ENCODE results near the gene DGAT2L6.

Gene DGAT2L6

GRCh38 chrX:70176938-70177533, at the start of gene DGAT2L6:
Gene DGAT2L6, plus strand, starts transcription at chrX:70177483. Its CDS starts 100 bp downstream, at chrX:70177583.
- in situ Hi-C loops (cut with MboI; ENCODE audit: low sequenced_read_pairs), result no loop called here

- in situ Hi-C loops (cut with MboI; ENCODE audit: low sequenced_read_pairs), result no loop called here
Measured at GRCh38 chrX:70128071-70128470, 49.2 kb upstream of the DGAT2L6 start.

- in situ Hi-C loops (cut with MboI; ENCODE audit: low sequenced_read_pairs), result no loop called here
Measured at GRCh38 chrX:70129816-70130215, 47.5 kb upstream of the DGAT2L6 start.

GRCh38 chrX:70132224-70132623, 45.1 kb upstream of the DGAT2L6 start:
- in situ Hi-C loops (cut with MboI; ENCODE audit: low sequenced_read_pairs), result no loop called here

- in situ Hi-C loops (cut with MboI; ENCODE audit: low sequenced_read_pairs), result no loop called here
Measured at GRCh38 chrX:70132877-70133302, 44.4 kb upstream of the DGAT2L6 start.

- in situ Hi-C loops (cut with MboI; ENCODE audit: low sequenced_read_pairs), result no loop called here
Measured at GRCh38 chrX:70133303-70134115, 43.8 kb upstream of the DGAT2L6 start, which contains the start of gene IGBP1. Gene IGBP1, plus strand, starts transcription at chrX:70133447. Its CDS starts 501 bp downstream, at chrX:70133948.

GRCh38 chrX:70134116-70134477, 43.2 kb upstream of the DGAT2L6 start:
- in situ Hi-C loops (cut with MboI; ENCODE audit: low sequenced_read_pairs), result no loop called here

GRCh38 chrX:70138622-70139021, 38.7 kb upstream of the DGAT2L6 start:
- in situ Hi-C loops (cut with MboI; ENCODE audit: low sequenced_read_pairs), result no loop called here

- in situ Hi-C loops (cut with MboI; ENCODE audit: low sequenced_read_pairs), result no loop called here
Measured at GRCh38 chrX:70139736-70140135, 37.5 kb upstream of the DGAT2L6 start.

GRCh38 chrX:70141373-70141772, 35.9 kb upstream of the DGAT2L6 start:
- in situ Hi-C loops (cut with MboI; ENCODE audit: low sequenced_read_pairs), result no loop called here

- in situ Hi-C loops (cut with MboI; ENCODE audit: low sequenced_read_pairs), result no loop called here
Measured at GRCh38 chrX:70166601-70167590, 10.4 kb upstream of the DGAT2L6 start.

GRCh38 chrX:70168238-70169188, 8.8 kb upstream of the DGAT2L6 start:
- in situ Hi-C loops (cut with MboI; ENCODE audit: low sequenced_read_pairs), result no loop called here

GRCh38 chrX:70169281-70169680, 8.0 kb upstream of the DGAT2L6 start:
- in situ Hi-C loops (cut with MboI; ENCODE audit: low sequenced_read_pairs), result no loop called here

GRCh38 chrX:70171624-70172023, 5.7 kb upstream of the DGAT2L6 start:
- in situ Hi-C loops (cut with MboI; ENCODE audit: low sequenced_read_pairs), result no loop called here

GRCh38 chrX:70172221-70172620, 5.1 kb upstream of the DGAT2L6 start:
- in situ Hi-C loops (cut with MboI; ENCODE audit: low sequenced_read_pairs), result no loop called here

- in situ Hi-C loops (cut with MboI; ENCODE audit: low sequenced_read_pairs), result no loop called here
Measured at GRCh38 chrX:70172964-70173363, 4.3 kb upstream of the DGAT2L6 start.

GRCh38 chrX:70174754-70175153, 2.5 kb upstream of the DGAT2L6 start:
- in situ Hi-C loops (cut with MboI; ENCODE audit: low sequenced_read_pairs), result no loop called here

- in situ Hi-C loops (cut with MboI; ENCODE audit: low sequenced_read_pairs), result no loop called here
Measured at GRCh38 chrX:70175338-70175737, 1.9 kb upstream of the DGAT2L6 start.

GRCh38 chrX:70183091-70183490, 5.8 kb downstream of the DGAT2L6 start:
- in situ Hi-C loops (cut with MboI; ENCODE audit: low sequenced_read_pairs), result no loop called here

GRCh38 chrX:70190225-70190624, 12.9 kb downstream of the DGAT2L6 start:
- in situ Hi-C loops (cut with MboI; ENCODE audit: low sequenced_read_pairs), result no loop called here
